Right forelimb (tissue), 1 donor: ENCODE measurements around the gene KRTAP1-4.
"Not testable (repeated sequence)": the region's sequence is repeated elsewhere in the genome, so short reads cannot be mapped to it uniquely, and the experiment has no call there.

Experiments
- DNase-seq: peaks from one replicate; pipeline ENCODE4 v3.0.0-alpha.2; 2018

Gene KRTAP1-4, protein sequence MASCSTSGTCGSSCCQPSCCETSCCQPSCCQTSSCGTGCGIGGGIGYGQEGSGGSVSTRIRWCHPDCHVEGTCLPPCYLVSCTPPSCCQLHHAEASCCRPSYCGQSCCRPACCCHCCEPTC

DNA sequence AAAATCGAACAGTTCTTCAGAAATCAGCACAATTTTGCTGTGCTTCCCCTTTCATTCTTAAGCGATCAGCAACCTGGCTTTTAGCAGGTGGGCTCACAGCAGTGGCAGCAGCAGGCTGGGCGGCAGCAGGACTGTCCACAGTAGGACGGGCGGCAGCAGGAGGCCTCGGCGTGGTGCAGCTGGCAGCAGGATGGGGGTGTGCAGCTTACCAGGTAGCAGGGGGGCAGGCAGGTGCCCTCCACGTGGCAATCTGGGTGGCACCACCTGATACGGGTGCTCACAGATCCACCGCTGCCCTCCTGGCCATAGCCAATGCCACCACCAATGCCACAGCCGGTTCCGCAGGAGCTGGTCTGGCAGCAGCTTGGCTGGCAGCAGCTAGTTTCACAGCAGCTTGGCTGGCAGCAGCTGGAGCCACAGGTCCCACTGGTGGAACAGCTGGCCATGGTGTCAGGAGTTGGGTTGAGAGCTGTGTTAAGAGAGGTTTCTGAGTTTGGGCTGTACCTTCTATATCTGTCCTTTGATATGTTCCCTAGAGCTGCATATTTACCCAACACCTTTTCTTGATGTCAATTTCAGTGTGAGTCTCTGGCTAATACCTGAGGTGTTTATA lies at the start of gene KRTAP1-4:
KRTAP1-4 (minus strand) TSS at position 563 of the 613 bp plus-strand sequence; CDS start at position 446, 117 bp downstream.
- DNase-seq, result no peak

DNA sequence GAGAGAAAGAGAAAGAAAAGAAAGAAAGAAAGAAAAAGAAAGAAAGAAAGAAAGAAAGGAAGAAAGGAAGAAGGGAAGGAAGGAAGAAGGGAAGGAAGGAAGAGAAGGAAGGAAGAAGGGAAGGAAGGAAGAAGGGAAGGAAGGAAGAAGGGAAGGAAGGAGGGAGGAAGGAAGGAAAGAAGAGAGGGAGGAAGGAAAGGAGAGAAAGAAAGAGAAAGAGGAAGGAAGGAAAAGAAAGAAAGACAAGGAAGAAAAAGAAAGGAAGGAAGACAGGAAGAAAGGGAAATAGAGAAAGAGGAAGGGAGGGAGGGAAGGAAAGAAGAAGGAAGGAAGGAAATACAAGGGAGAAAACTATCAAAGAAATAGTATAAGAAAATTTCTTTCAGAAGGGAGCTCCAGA lies 46.8 kb upstream of the KRTAP1-4 start:
- no peak for DNase-seq

DNA sequence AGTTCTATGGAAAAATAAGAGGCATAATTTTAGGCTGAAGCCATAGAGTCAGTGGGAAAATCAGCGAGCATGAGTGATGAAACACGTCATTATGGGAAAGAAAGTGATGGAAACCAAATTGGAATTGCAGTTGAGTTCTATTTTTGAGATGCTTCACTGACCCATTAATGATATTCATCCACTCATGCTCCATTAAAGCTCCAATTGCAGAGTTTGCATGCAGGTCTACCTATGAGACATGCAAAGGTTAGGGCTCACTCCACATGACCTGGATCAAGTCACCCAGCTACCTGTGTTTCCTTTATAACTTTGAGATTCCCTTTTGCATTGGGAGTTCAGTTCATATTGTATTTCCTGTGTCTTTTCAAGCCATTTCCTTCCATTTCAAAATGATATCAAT lies 43.7 kb upstream of the KRTAP1-4 start:
- DNase-seq, result no peak

DNA sequence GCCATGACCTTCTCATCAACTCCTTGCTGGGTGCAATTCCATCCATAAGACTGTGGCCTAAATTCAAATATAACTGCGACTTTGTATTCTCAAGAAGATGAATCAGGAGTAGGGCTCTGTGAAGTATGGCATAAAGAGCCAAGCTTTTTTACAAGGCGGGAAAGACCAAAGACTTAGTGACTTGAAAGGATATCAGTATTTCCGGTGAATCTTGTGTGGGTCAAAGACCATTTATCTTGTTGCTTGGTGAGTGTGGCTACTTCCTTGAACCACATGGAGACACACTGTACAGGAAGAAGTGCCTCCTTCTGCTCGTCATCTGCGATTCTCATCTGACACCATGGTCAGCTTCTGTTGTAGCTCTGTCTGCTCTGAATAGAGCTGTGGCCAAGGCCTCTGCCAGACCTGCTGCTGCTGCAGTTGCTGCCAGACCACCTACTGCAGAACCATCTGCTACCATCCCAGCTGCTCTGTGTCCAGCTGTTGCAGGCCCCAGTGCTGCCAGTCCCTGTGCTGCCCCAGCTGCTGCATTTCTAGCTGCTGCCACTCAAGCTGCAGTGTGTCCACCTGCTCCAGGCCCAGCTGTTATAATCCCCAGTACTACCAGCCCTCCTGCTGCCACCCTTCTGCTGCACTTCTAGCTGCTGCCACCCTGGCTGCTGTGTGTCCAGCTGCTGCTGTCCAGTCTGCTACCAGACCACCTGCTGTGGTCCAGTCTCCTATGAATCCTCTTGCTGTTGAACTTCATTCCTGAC lies 41.8 kb upstream of the KRTAP1-4 start:
- DNase-seq, result no peak

DNA sequence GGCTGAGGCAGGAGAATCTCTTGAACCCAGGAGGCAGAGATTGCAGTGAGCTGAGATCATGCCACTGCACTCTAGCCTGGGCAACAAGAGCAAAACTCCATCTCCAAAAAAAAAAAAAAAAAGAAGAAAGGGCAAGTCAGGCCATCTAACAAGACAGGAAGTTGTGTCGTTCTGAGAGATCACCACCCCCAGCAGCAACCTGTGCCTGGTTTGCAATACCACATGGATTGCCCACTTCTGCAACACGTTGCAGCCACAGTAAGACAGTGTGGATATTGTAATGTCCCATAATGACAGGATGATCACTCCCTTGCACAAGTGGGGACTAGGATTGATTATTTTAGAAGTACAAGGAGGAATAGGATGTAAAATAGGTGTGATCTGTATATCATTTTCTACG lies 39.0 kb upstream of the KRTAP1-4 start:
- no peak for DNase-seq

DNA sequence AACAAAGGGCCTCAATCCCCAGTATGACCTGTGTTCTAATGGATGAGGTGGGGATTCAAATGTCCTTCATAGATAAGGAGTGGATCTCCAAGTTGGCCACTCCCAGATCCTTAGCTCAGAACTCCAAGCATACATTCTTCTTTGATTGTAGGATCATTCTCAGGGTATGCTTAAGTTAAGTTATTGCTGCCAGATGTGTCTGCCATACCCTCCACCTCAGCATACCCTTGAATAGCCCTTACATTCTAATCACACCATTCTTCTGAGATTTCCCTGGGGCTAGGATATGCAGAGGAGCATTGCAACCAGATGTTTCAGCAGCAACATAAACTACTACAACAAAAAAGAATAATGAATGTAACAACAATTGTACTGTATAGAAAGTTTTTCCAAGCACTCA lies 37.3 kb upstream of the KRTAP1-4 start:
- DNase-seq, result no peak

DNA sequence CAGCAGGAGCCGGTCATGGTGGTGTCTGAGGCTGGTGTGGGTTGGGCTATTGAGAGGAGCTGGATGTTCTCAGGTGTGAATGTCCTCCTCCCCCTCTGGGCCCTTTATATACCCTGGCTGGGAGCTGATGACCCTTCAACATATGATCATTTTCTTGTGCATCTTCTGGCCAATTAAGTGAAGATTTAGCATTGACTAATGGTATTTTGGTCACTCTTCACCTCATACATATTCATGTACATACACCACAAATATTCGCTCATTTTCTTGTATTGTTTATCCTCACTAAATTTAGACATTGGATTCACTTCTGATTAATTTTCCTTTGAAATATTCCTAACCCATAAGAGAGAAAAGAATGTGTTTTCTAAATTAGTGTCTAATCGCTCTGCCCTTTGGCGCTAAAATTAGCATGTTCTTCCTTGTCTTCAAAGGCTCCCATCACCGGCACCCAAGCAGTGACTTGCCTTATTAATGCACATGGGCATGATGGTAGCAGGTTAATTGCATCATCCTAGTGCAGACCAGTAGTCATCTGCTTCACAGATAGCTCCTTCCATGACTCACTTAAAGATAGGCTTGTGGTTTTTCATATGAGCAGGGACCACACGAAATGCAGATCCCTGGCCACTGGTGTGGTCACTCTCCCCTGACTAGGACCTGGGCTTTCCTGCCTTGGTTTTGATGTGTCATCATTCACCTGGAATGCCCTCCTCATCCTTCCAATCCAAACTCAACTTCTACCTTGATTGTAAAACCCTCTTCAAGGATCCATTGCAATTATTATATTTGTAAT lies 36.0 kb upstream of the KRTAP1-4 start, which contains the start of gene KRTAP2-4:
KRTAP2-4 (minus strand) TSS at position 51 of the 796 bp plus-strand sequence; CDS start at position 17, 34 bp downstream.
- DNase-seq, result no peak

DNA sequence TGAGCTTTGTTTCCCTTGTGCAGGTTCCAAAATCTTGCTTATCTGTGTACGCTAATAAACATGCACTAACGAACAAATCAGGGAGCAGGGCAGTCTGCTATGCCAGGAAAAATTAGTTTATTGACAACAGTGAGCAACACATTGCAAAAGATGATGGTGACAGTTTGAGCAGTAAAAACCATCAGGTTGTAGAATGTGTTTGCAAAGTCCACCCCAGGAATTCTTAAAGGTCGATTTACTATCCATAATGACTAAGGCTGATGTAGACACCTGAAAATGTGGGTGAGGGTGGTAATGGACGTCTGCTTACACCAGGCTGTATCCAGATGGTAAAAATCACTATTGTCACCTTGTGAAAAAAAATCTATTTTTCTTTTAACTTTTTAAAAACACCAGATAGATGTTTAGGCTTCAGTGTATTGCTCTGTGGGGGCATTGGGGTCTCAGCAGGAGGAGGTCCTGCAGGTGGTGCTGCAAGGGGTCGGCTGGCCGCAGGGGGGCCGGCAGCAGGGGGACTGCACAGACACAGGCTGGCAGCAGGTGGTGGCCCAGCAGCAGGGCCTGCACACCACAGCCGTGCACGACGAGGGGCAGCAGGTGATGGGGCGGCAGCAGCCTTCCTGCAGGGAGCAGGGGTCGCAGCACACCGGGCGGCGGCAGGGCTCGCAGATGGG lies 35.2 kb upstream of the KRTAP1-4 start:
- DNase-seq, result not testable (repeated sequence)

DNA sequence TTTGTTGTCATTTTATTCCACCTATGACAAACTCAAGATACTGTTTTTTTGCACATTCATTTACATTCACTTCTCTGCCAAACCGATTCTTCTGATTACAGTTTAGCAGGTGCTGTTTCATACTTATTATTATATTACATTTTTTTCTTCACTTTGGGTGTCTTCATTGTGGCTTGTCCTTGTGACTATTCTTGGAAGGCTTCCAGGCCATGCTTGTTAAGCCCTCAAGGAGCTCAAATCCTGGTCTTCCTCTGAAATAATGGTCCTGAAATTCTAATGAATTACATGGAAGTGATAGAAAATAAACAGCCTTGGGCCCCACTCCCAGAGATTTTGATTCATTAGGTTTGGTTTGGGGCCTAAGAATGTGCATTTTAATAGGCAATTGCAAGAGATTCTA lies 34.3 kb upstream of the KRTAP1-4 start:
- no peak for DNase-seq

DNA sequence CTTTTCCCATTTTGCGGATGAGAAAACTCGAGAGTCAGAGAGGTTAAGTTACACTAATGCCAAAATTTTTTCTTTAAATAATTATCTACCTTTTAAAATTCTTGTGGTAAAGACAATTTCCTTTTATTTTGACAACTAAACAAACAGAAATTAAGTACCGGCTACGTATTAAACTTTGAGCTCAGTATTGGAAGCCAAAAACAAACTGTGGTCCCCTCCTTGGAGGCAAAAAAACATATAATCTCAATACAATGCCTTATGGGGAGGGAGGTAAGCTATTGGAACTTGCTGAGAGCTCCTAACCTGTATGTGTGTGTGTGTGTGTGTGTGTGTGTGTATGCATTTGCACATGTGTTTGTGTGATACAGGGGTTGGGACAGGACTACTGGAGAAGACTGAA lies 33.5 kb upstream of the KRTAP1-4 start:
- DNase-seq, result no peak

DNA sequence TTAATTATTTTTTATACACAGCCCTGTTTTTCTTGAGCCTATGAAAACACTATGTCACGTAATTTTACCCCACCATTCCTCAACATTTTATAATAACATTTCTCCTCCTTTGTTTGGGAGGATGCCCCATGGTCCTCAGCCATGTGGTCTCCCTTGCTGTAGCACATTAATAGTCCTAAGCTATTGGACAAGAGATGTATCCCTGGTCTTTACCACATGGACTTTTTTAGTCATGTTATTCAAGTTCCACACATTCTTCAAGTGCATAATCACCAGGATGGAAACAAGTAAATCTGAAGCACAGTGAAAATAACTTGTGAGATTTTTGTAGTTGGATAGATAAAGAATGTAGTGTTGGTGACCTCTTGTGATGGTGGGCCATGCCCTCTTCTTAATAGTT lies 32.0 kb upstream of the KRTAP1-4 start:
- DNase-seq, result no peak

DNA sequence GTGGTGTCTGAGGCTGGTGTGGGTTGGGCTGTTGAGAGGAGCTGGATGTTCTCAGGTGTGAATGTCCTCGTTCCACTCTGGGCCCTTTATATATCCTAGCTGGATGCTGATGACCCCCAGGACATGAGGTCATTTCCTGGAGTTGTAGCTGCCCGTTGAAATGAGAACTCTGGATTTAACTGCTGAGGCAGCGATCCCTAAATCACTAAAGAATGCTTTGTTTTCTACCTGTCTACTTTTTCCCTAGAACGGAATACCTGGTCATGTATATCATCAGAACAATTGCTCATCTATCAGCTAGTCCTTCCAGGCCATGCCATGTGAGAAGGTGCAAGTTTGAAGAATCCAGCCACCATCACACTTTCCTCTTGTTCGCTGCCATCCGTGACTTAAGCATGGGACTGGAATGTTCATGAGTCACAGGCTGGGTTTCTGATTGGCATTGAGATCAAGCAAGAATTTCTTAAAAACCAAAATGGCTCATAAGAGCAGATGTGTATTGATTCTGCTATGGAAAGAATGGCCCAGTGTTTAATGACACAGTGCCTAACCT lies 30.1 kb upstream of the KRTAP1-4 start, which contains the start of gene KRTAP2-3:
KRTAP2-3 (minus strand) TSS at position 63 of the 553 bp plus-strand sequence. CDS start 64 bp downstream, outside the sequence.
- no peak for DNase-seq

DNA sequence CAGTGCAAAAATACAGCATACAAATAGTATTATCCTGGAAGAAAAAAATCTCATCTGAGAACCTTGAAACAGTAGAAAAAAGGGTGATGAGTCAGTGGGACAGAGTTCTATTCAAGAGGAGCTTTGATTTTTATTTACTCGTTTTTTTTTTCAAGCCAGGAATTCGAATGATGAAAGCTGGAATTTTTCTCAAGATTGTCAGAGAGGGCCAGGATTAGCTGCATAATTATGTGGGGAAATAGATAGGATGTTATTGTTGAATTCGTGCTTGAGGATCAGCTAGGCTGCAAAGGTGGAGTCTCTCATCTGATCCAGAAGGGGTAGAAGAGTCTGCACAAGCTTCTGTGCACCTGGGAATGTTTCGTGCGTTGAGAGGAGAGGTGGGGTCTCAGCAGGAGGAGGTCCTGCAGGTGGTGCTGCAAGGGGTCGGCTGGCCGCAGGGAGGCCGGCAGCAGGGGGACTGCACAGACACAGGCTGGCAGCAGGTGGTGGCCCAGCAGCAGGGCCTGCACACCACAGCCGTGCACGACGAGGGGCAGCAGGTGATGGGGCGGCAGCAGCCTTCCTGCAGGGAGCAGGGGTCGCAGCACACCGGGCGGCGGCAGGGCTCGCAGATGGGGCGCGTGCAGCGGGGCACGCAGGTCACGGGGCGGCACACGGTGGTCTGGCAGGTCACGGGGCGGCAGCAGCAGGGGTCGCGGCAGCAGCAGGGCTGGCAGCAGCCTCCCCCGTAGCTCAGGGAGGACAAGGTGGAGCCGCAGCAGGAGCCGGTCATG lies 29.5 kb upstream of the KRTAP1-4 start:
- DNase-seq, result not testable (repeated sequence)

DNA sequence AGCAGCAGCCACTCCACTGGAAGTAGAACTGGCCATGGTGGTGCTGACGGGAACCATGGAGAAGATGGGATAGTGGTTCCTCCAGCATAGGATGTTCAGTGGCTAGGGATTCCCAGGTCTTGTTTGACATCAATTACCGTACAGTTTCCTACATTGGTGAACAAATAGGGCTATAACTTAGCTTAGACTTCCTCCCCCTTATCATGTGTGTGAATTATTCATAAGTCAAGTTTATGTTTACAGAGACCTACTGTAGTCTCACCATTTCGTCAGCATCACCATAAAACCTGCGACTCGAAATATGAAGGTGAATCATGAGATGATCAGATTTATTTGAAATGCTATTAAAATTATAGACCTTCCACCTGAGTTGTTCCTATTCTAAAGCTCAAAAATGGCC lies 28.7 kb upstream of the KRTAP1-4 start:
- no peak for DNase-seq

DNA sequence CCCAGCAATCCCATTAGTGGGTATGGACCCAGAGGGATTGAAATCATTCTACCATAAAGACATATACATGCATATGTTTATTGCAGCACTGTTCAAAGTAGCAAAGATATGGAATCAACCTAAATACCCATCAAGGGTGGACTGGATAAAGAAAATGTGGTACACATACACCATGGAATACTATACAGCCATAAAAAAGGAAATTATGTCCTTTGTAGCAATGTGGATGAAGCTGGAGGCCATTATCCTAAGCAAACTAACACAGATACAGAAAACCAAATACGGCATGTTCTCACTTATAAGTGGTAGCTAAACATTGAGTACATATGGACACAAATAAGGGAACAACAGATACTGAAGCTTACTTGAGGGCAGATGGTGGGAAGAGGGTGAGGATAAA lies 27.6 kb upstream of the KRTAP1-4 start:
- no peak for DNase-seq

DNA sequence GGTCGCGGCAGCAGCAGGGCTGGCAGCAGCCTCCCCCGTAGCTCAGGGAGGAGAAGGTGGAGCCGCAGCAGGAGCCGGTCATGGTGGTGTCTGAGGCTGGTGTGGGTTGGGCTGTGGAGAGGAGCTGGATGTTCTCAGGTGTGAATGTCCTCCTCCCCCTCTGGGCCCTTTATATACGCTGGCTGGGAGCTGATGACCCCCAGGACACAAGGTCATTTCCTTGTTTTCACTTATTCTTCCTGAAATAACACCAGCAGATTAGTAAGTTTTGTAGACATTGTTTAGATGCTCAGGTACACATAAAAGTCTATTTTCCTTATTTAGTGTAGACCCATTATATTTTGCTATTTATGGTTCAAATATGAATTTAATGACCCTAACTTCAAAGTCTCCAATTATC lies 25.1 kb upstream of the KRTAP1-4 start, which contains the start of gene KRTAP2-2:
KRTAP2-2 (minus strand) TSS at position 101 of the 400 bp plus-strand sequence; CDS start at position 82, 19 bp downstream.
- DNase-seq, result not testable (repeated sequence)

DNA sequence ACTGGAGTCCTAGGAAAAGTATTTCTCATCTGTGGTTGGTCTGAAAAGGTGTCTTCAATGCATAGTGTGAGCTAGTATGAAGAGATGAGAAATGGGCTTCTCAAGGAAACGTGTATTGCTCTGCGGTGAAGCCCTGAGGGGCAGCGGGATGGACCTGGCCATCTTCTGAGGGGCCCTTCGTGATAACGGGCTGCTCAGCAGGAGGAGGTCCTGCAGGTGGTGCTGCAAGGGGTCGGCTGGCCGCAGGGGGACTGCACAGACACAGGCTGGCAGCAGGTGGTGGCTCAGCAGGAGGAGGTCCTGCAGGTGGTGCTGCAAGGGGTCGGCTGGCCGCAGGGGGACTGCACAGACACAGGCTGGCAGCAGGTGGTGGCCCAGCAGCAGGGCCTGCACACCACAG lies 24.6 kb upstream of the KRTAP1-4 start:
- not testable (repeated sequence) for DNase-seq

DNA sequence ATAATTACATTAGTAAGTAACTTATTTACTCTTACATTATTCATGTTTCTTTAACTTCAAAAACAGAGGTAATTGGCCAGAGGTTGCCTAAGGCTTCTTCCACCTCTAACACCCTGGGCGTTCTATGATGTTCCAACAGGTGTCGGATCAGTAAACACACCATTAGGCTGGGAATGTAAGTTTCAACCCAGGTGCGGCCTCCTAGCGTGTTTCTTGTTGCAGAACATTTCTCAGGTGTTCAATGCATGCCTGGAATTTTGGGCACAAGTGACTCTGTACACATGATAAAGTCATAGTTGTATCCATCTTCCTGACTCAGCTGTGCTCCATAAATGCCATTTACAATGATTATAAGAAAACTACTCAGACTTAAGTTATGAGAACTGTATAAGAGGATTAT lies 24.0 kb upstream of the KRTAP1-4 start:
- no peak for DNase-seq

DNA sequence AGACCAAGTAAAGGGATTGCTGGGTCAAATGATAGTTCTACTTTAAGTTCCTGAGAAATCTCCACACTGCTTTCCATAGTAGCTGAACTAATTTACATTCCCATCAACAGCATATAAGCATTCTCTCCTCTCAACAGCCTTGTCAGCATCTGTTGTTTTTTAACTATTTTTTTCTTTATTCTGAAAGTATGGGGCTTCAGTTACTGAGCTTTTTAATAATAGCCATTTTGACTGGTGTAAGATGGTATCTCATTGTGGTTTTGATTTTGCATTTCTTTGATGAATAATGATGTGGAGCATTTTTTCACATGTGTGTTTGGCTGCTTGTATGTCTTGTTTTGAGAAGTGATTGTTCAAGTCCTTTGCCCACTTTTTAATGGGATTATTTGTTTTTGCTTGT lies 22.6 kb upstream of the KRTAP1-4 start:
- DNase-seq, result no peak

DNA sequence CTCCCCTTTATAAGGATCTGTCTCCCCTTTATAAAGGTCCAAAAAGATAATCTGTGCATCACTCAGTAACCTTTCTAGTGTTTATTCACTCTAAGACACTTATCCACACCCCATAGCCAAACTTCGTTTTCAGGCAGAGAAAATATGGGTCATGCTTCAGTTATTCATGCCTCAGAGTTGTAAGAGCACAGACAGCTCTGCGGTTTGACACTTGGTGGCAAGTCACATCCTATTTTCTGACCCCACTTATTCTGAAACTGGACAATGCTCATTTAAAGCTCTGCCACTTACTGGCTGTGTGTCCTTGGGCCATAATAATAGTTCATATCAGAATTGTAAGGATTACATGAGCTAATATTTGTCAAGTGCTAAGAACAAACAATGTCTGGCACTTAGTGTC lies 19.1 kb upstream of the KRTAP1-4 start:
- no peak for DNase-seq

DNA sequence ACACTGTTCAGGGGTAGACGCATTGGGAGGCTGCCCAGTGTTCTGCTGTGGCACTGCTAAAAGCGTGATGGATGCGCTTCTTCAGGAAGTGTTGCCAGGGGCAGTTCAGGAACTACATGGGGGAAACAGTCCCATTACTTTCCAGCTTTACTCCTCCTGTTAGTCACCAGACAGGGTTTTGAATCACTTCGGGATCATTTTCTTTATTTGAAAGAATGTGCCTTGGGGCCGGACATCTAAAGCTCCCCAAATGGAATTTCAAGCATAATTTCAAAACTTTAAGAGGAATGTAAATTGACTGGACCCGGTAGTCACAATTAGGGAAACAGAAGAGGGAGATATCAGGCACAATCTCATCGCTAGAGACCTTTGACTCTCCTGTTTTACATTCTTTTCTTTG lies 18.4 kb upstream of the KRTAP1-4 start:
- DNase-seq, result no peak
